Stimulated activated CD4-positive, alpha-beta T cell treated with anti-CD3 and anti-CD28 coated beads, Interleukin-1b, Interleukin-23, amount 100 ng/mL, for 1 hour (primary cell): ENCODE data around the gene CILP2.

Experiments
- DNase-seq, 2 donors: peaks; one replicate each; pipeline ENCODE4 v3.0.0-alpha.2; 2020; ENCODE audit warnings: low read depth in 2 of 2

CILP2 gene

GRCh38 chr19:19543640-19544039 is 5.6 kb downstream of the CILP2 start:
- DNase-seq: no peak

- DNase-seq: no peak
These were observed 6.3 kb downstream of the CILP2 start for GRCh38 chr19:19544257-19544953.

- DNase-seq: no peak
These were observed 7.0 kb downstream of the CILP2 start for GRCh38 chr19:19544954-19545591.

- DNase-seq: no peak
These were observed 7.6 kb downstream of the CILP2 start for GRCh38 chr19:19545707-19546106.

GRCh38 chr19:19546751-19547162 is 8.7 kb downstream of the CILP2 start:
- no peak for DNase-seq

GRCh38 chr19:19547674-19548336 is 9.7 kb downstream of the CILP2 start:
- no peak for DNase-seq

- no peak for DNase-seq
These were observed 11.1 kb downstream of the CILP2 start for GRCh38 chr19:19548915-19549759.

GRCh38 chr19:19549804-19550464 is 11.9 kb downstream of the CILP2 start:
- DNase-seq: no peak

- DNase-seq: no peak
These were observed 12.4 kb downstream of the CILP2 start for GRCh38 chr19:19550485-19550929.

- no peak for DNase-seq
These were observed 13.1 kb downstream of the CILP2 start for GRCh38 chr19:19550972-19551852.

GRCh38 chr19:19551853-19552192 is 13.8 kb downstream of the CILP2 start:
- no peak for DNase-seq

GRCh38 chr19:19552798-19553197 is 14.7 kb downstream of the CILP2 start:
- DNase-seq: no peak

- DNase-seq: no peak
These were observed 15.6 kb downstream of the CILP2 start for GRCh38 chr19:19553670-19554069.

GRCh38 chr19:19554074-19555023 is 16.3 kb downstream of the CILP2 start:
- peak; percentile 24 to 45 for DNase-seq

- no peak for DNase-seq
These were observed 20.0 kb downstream of the CILP2 start for GRCh38 chr19:19558055-19558454.

GRCh38 chr19:19558636-19559035 is 20.6 kb downstream of the CILP2 start:
- DNase-seq: no peak

- no peak for DNase-seq
These were observed 21.9 kb downstream of the CILP2 start for GRCh38 chr19:19559931-19560330.

GRCh38 chr19:19561946-19562664 is 24.0 kb downstream of the CILP2 start:
- DNase-seq: no peak
